Parathyroid adenoma (tissue), 2 donors: ENCODE results near the gene OSGIN1.

Experiments used
- H2AFZ ChIP-seq: fragments of 300-600 bp; sonication (generic); one replicate; pipeline ENCODE4 v1.7.0; 2017; ENCODE audit warnings: antibody characterized with exemption, mild to moderate bottlenecking
- H3K27ac ChIP-seq: fragments of 300-600 bp; sonication (generic); one replicate; pipeline ENCODE4 v1.7.0; 2017
- H3K27me3 ChIP-seq: fragments of 300-600 bp; sonication (generic); one replicate; pipeline ENCODE4 v1.7.0; 2017; ENCODE audit warnings: low read length; ENCODE audit not compliant: control insufficient read depth, insufficient read depth
- H3K36me3 ChIP-seq: fragments of 300-600 bp; sonication (generic); one replicate; pipeline ENCODE4 v1.7.0; 2017; ENCODE audit warnings: low read length; ENCODE audit not compliant: control insufficient read depth, insufficient read depth
- H3K4me1 ChIP-seq: fragments of 300-600 bp; sonication (generic); one replicate; pipeline ENCODE4 v1.7.0; 2017; ENCODE audit warnings: control low read depth
- H3K4me2 ChIP-seq: fragments of 300-600 bp; sonication (generic); one replicate; pipeline ENCODE4 v1.7.0; 2017; ENCODE audit warnings: low read length
- H3K4me3 ChIP-seq: fragments of 300-600 bp; sonication (generic); one replicate; pipeline ENCODE4 v1.7.0; 2017; ENCODE audit warnings: low read depth, low read length
- H3K79me2 ChIP-seq: fragments of 300-600 bp; sonication (generic); one replicate; pipeline ENCODE4 v1.7.0; 2017; ENCODE audit warnings: control low read depth
- H3K9ac ChIP-seq: fragments of 300-600 bp; sonication (generic); one replicate; pipeline ENCODE4 v1.7.0; 2017; ENCODE audit warnings: mild to moderate bottlenecking
- H3K9me3 ChIP-seq: fragments of 300-600 bp; sonication (generic); one replicate; pipeline ENCODE4 v1.7.0; 2017; ENCODE audit warnings: low read length; ENCODE audit not compliant: control insufficient read depth
- TF ChIP-seq, protein P1 (sequence below): fragments of 300-600 bp; sonication (generic); IDR thresholded peaks from one replicate; pipeline ENCODE4 v1.7.0; 2017; ENCODE audit warnings: antibody characterized with exemption, mild to moderate bottlenecking
- donor health status: primary hyperparathyroidism.

OSGIN1 gene

DNA sequence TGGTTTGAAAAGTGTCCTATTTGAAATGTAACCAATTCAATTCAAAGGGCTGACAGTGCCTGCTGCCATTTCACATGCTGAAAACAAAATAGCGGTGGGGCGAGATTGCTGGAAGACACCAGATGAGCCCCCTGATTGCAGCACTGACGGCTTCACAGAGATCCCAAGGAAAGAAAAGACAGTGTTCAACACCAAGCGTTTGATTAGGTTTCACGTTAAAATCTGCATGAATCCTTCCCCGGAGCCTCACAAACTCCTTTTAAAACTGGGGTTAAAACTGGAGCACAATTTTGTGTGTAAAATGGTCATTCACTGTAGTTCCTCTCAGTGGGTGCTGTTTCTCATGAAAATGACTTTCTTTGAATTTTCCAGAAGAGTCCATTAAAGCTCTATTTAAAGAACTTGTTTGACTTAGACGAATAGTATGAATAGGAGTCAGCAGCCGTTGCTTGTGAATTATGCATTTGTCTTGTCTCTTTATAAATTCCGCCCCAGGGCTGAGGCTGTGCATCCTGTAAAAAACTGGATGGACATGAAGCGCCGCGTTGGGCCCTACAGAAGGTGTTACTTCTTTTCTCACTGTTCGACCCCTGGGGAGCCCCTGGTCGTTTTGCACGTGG is 45.3 kb upstream of the OSGIN1 start:
- TF ChIP-seq, protein P1, sequence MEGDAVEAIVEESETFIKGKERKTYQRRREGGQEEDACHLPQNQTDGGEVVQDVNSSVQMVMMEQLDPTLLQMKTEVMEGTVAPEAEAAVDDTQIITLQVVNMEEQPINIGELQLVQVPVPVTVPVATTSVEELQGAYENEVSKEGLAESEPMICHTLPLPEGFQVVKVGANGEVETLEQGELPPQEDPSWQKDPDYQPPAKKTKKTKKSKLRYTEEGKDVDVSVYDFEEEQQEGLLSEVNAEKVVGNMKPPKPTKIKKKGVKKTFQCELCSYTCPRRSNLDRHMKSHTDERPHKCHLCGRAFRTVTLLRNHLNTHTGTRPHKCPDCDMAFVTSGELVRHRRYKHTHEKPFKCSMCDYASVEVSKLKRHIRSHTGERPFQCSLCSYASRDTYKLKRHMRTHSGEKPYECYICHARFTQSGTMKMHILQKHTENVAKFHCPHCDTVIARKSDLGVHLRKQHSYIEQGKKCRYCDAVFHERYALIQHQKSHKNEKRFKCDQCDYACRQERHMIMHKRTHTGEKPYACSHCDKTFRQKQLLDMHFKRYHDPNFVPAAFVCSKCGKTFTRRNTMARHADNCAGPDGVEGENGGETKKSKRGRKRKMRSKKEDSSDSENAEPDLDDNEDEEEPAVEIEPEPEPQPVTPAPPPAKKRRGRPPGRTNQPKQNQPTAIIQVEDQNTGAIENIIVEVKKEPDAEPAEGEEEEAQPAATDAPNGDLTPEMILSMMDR = no peak
- Histone ChIP-seq H2AFZ (no peak overlapping the region), H3K4me3 (no peak overlapping the region), H3K9me3 (no peaks in the 10 kb centered on the region), H3K27ac (no peak overlapping the region), H3K36me3 (no peaks in the 10 kb centered on the region), H3K79me2 (peaks cover 41% of the 10 kb centered on the region), H3K4me2 (no peak overlapping the region), H3K4me1 (no peaks in the 10 kb centered on the region), H3K27me3 (no peaks in the 10 kb centered on the region), H3K9ac (no peak overlapping the region)

DNA sequence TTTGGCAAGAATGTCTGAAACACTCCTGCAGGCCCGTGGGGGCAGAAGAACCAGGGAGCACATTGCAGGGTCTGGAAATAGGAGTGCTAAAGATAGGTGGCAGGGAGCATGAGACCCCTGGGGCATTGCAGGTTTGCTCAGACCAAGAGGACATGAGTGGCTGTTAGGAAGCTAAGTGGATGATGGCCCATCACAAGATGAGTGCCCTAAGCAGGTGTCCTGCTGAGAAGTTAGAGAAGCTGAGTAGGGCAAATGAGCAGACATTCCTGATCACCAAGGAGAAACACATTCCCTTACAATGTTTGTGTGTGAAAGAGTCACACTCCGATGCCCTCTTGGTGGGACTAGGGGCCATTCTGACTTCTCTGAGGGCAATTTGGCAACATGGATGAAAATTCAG is 44.2 kb upstream of the OSGIN1 start:
- no peak overlapping the region for H2AFZ ChIP-seq
- H3K4me3 ChIP-seq = no peak overlapping the region
- no peaks in the 10 kb centered on the region for H3K4me1 ChIP-seq
- TF ChIP-seq, protein P1 = no peak
- no peak overlapping the region for H3K27ac ChIP-seq
- H3K9me3 ChIP-seq = no peaks in the 10 kb centered on the region
- no peak overlapping the region for H3K4me2 ChIP-seq
- no peaks in the 10 kb centered on the region for H3K27me3 ChIP-seq
- peaks cover 39% of the 10 kb centered on the region for H3K79me2 ChIP-seq
- H3K9ac ChIP-seq = no peak overlapping the region
- H3K36me3 ChIP-seq = no peaks in the 10 kb centered on the region

DNA sequence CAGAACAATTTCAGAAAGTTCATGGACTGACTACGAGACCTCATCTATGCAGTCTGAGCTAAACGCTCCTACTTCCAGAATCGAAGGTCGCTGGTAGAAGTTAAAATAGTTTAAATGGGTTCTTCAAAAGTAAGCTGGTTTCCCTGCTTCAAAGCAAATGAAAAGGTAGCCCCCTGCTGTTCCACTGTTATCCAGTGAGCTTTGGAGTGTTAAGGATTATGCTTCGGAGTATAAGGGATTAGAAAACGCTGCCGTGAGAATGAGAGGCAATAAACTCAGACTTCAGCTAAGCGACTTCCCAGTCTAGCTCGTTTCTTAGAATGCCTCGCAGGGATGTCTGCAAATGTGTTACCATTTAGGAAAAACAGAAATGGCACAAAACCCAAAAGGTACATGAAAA is 41.8 kb upstream of the OSGIN1 start:
- H3K27me3 ChIP-seq = no peaks in the 10 kb centered on the region
- H3K27ac ChIP-seq = no peak overlapping the region
- H3K36me3 ChIP-seq = no peaks in the 10 kb centered on the region
- no peak overlapping the region for H3K4me3 ChIP-seq
- H2AFZ ChIP-seq = no peak overlapping the region
- TF ChIP-seq, protein P1 = no peak
- H3K4me1 ChIP-seq = no peaks in the 10 kb centered on the region
- peaks cover 31% of the 10 kb centered on the region for H3K79me2 ChIP-seq
- H3K9ac ChIP-seq = no peak overlapping the region
- no peak overlapping the region for H3K4me2 ChIP-seq
- no peaks in the 10 kb centered on the region for H3K9me3 ChIP-seq

DNA sequence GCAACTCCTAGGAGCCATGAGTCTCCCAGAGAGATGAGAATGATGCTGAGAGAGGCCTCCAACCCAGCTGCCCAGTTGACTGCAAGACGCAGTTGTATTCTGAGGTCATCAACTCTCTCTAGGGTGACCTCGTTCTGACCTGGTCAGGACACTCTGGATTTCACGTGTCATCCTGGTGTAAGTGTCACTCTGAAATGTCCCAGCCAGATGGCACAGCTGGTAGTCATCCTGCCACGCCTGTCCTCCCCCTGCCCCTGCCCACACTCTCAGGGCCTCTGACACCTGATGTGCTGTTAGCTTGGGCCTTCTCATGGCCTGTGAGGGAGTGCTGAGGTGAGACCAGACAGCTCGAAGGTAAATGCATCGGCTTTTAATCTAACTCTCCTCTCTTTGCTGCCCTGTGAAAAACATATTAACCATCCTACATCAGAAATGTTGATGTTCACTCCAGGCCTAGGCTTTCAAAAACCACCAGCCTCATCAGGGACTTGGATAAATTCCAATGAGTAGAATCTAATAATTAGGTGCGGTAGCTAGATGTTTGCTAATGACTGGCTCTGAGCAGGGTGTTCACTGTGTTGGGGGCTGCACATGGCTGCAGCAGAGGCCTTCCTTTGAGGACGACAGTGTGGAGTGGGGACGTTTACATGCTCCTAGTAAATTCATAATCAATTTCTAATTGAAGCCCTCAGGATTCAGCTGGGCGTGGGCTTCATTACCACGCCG is 40.4 kb upstream of the OSGIN1 start:
- no peaks in the 10 kb centered on the region for H3K27me3 ChIP-seq
- no peak overlapping the region for H3K4me2 ChIP-seq
- H3K36me3 ChIP-seq = no peaks in the 10 kb centered on the region
- no peak overlapping the region for H3K27ac ChIP-seq
- TF ChIP-seq, protein P1 = no peak
- no peak overlapping the region for H2AFZ ChIP-seq
- no peak overlapping the region for H3K9ac ChIP-seq
- H3K9me3 ChIP-seq = no peaks in the 10 kb centered on the region
- H3K79me2 ChIP-seq = peaks cover 23% of the 10 kb centered on the region
- H3K4me1 ChIP-seq = no peaks in the 10 kb centered on the region
- no peak overlapping the region for H3K4me3 ChIP-seq

DNA sequence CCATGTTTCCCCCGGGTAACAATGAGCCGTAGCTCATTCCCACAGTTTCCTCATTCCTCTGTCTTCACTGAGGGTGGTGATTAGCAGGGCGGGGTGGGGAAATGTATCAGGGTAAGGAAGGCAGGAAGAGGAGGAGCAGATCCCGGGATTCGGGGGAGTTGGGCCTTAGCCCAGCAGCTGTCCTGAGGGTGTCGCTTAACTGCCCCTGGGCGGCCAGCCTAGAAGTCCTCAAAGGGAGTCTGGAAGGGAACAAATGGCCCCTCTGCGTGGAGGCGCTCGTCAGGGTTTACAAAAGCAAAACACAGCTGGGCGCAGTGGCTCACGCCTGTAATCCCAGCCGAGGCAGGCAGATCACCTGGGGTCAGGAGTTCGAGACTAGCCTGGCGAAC is 39.8 kb upstream of the OSGIN1 start:
- TF ChIP-seq, protein P1 = no peak
- Histone ChIP-seq H3K27ac (no peak overlapping the region), H3K4me1 (no peaks in the 10 kb centered on the region), H3K27me3 (no peaks in the 10 kb centered on the region), H3K4me3 (no peak overlapping the region), H3K9me3 (no peaks in the 10 kb centered on the region), H3K36me3 (no peaks in the 10 kb centered on the region), H3K9ac (no peak overlapping the region), H3K79me2 (peaks cover 23% of the 10 kb centered on the region), H2AFZ (no peak overlapping the region), H3K4me2 (no peak overlapping the region)
